Glomerular endothelial cell (primary cell): ENCODE data around the gene SEC16B. TPM values are rescaled to one million over a fixed set of nuclear protein-coding genes. Genes with fewer than 3 reads are reported as not detected.

ENCODE experiments used
- DNase-seq: peaks from one replicate; pipeline ENCODE4 v3.0.0-alpha.2; 2011; ENCODE audit warnings: low read depth, low spot score; ENCODE audit errors: extremely low read depth
- total RNA-seq: library from RNA; depleted of rRNA; stranded (reverse); fragments of >200 nt; gene quantifications from 2 replicates; pipeline ENCODE4 v1.2.3, GENCODE V29; 2015

The SEC16B gene
- total RNA-seq, 1 donor from 2014 or later: 1.6 TPM

GRCh38 chr1:177978530-177978929, 8.7 kb upstream of the SEC16B start:
- no peak for DNase-seq

GRCh38 chr1:177977141-177977540, 7.3 kb upstream of the SEC16B start:
- no peak for DNase-seq

GRCh38 chr1:177976596-177976995, 6.7 kb upstream of the SEC16B start:
- DNase-seq: no peak

GRCh38 chr1:177975588-177976495, 6.0 kb upstream of the SEC16B start:
- DNase-seq: no peak

GRCh38 chr1:177973585-177973984, 3.7 kb upstream of the SEC16B start:
- no peak for DNase-seq

GRCh38 chr1:177969109-177969508, 749 bp downstream of the SEC16B start:
- no peak for DNase-seq

GRCh38 chr1:177966199-177966598, 3.7 kb downstream of the SEC16B start:
- no peak for DNase-seq

- no peak for DNase-seq
Observed at GRCh38 chr1:177965293-177965692, 4.6 kb downstream of the SEC16B start.

GRCh38 chr1:177964336-177964735, 5.5 kb downstream of the SEC16B start:
- no peak for DNase-seq

GRCh38 chr1:177960939-177961622, 8.8 kb downstream of the SEC16B start:
- DNase-seq: no peak

- DNase-seq: no peak
Observed at GRCh38 chr1:177959811-177960515, 9.9 kb downstream of the SEC16B start.

GRCh38 chr1:177958092-177958491, 11.8 kb downstream of the SEC16B start:
- DNase-seq: no peak

- DNase-seq: no peak
Observed at GRCh38 chr1:177954076-177954475, 15.8 kb downstream of the SEC16B start.

GRCh38 chr1:177953549-177953948, 16.3 kb downstream of the SEC16B start:
- DNase-seq: no peak

- DNase-seq: no peak
Observed at GRCh38 chr1:177952691-177953090, 17.2 kb downstream of the SEC16B start.

GRCh38 chr1:177952249-177952648, 17.6 kb downstream of the SEC16B start:
- no peak for DNase-seq

GRCh38 chr1:177950506-177950905, 19.4 kb downstream of the SEC16B start:
- no peak for DNase-seq

- DNase-seq: no peak
Observed at GRCh38 chr1:177948336-177948972, 21.4 kb downstream of the SEC16B start.

- no peak for DNase-seq
Observed at GRCh38 chr1:177947623-177948022, 22.2 kb downstream of the SEC16B start.

- DNase-seq: no peak
Observed at GRCh38 chr1:177945943-177946650, 23.8 kb downstream of the SEC16B start.
